A549 (cell line): Measurements from ENCODE around the gene CD209. TPM values are rescaled to one million over a fixed set of nuclear protein-coding genes. Genes with fewer than 3 reads are reported as not detected.

Source experiments
- ATAC-seq, 2 experiments: fragments of 200-7000 bp in 1 of 2; fragments of >200 bp in 1 of 2; cut with Nextera tagmentation in 1 of 2; cut with Tn5 transposase in 1 of 2; 3 replicates each; pipeline versions ENCODE4 v1.8.0 to v1.9.1; 2018 to 2020; ENCODE audit warnings: mild to moderate bottlenecking in 1 of 2, moderate library complexity in 1 of 2
- CTCF ChIA-PET: fragments of 300-600 bp; sonication (Branson Sonifier 250); formaldehyde crosslinking; extraction: SDS; loops from one replicate; lab custom pipeline; 2021; ENCODE audit warnings: antibody characterized with exemption, inconsistent platforms; lab: Yijun Ruan, JAX
- POLR2A ChIA-PET: fragments of 350-600 bp; formaldehyde crosslinking; extraction: SDS; loops from one replicate; lab custom pipeline; 2021; ENCODE audit warnings: antibody characterized with exemption, inconsistent platforms; lab: Yijun Ruan, JAX
- DNase-seq, 2 experiments: peaks; one replicate each; pipeline versions ENCODE4 v3.0.0 to v3.0.0-alpha.2; 2011 to 2016; ENCODE audit warnings: low read depth in 1 of 2, low spot score in 1 of 2
- FAIRE-seq: peaks from 2 replicates; lab custom pipeline; 2011; peaks lifted over from hg19 to GRCh38; lab: Jason Lieb, UNC
- H3K27ac ChIP-seq, 2 experiments: fragments of >200 bp; sonication (Bioruptor Twin); formaldehyde crosslinking; 3 replicates each; pipeline ENCODE4 v1.5.1; 2016 to 2017
- H3K4me1 ChIP-seq: fragments of >200 bp; sonication (Bioruptor Twin); formaldehyde crosslinking; 3 replicates; pipeline ENCODE4 v1.6.1; 2016
- H3K4me2 ChIP-seq: fragments of >200 bp; sonication (Bioruptor Twin); formaldehyde crosslinking; 3 replicates; pipeline ENCODE4 v1.6.1; 2016
- H3K4me3 ChIP-seq: fragments of >200 bp; sonication (Bioruptor Twin); formaldehyde crosslinking; 3 replicates; pipeline ENCODE4 v1.5.1; 2016
- H3K9me3 ChIP-seq: fragments of >200 bp; sonication (Bioruptor Twin); formaldehyde crosslinking; 3 replicates; pipeline ENCODE4 v1.6.1; 2016
- BCL3 ChIP-seq: fragments of >200 bp; sonication (Bioruptor Twin); formaldehyde crosslinking; IDR thresholded peaks from 3 replicates; pipeline ENCODE4 v1.6.1; 2016
- CBX2 ChIP-seq: fragments of 200-600 bp; sonication (generic); IDR thresholded peaks from 2 replicates; pipeline ENCODE4 v1.6.1; 2016; ENCODE audit warnings: low read depth, mild to moderate bottlenecking, borderline replicate concordance
- CBX8 ChIP-seq: fragments of 200-600 bp; sonication (generic); IDR thresholded peaks from 2 replicates; pipeline ENCODE4 v1.6.1; 2016
- CEBPB ChIP-seq, 2 experiments: fragments of >200 bp in 1 of 2; sonication (Bioruptor Twin) in 1 of 2; formaldehyde crosslinking in 1 of 2; IDR thresholded peaks; 2 replicates each; pipeline ENCODE4 v1.6.1; 2012 to 2016
- CHD2 ChIP-seq: fragments of 150-350 bp; IDR thresholded peaks from 2 replicates; pipeline ENCODE4 v1.6.1; 2014; ENCODE audit warnings: low read length; ENCODE audit not compliant: partially characterized antibody
- CHD4 ChIP-seq: fragments of 200-600 bp; sonication (generic); IDR thresholded peaks from 2 replicates; pipeline ENCODE4 v1.6.1; 2016; ENCODE audit warnings: antibody characterized with exemption, mild to moderate bottlenecking, borderline replicate concordance
- EHF ChIP-seq: fragments of 250-450 bp; sonication (Bioruptor Pico); IDR thresholded peaks from 2 replicates; pipeline ENCODE4 v1.5.0; 2020; ENCODE audit warnings: mild to moderate bottlenecking
- EHMT2 ChIP-seq: fragments of 200-600 bp; sonication (generic); IDR thresholded peaks from 2 replicates; pipeline ENCODE4 v1.6.1; 2016; ENCODE audit warnings: antibody characterized with exemption, low read depth, mild to moderate bottlenecking, moderate library complexity
- EP300 ChIP-seq, 2 experiments: fragments of >200 bp; sonication (Bioruptor Twin); formaldehyde crosslinking; IDR thresholded peaks; 2 replicates in 1 of 2; 3 replicates in 1 of 2; pipeline ENCODE4 v1.6.1; 2016 to 2017
- GATA3 ChIP-seq: IDR thresholded peaks from 2 replicates; pipeline ENCODE4 v1.6.1; 2012; ENCODE audit warnings: borderline replicate concordance
- HES2 ChIP-seq: fragments of >200 bp; sonication (Bioruptor Twin); formaldehyde crosslinking; IDR thresholded peaks from 2 replicates; pipeline ENCODE4 v1.6.1; 2016
- HMGXB4 ChIP-seq: fragments of 250-450 bp; sonication (Bioruptor Pico); IDR thresholded peaks from 2 replicates; pipeline ENCODE4 v1.5.0; 2021; ENCODE audit warnings: mild to moderate bottlenecking, moderate library complexity, borderline replicate concordance
- JUNB ChIP-seq: fragments of >200 bp; sonication (Bioruptor Twin); formaldehyde crosslinking; IDR thresholded peaks from 2 replicates; pipeline ENCODE4 v1.6.1; 2016
- MAFK ChIP-seq: fragments of 450-650 bp; IDR thresholded peaks from 2 replicates; pipeline ENCODE4 v1.6.1; 2014; ENCODE audit not compliant: partially characterized antibody
- NFE2L2 ChIP-seq: fragments of 150-350 bp; conservative IDR thresholded peaks from 2 replicates; pipeline ENCODE4 v1.6.1; 2014; ENCODE audit warnings: low read length
- NR3C1 ChIP-seq: fragments of >200 bp; sonication (Bioruptor Twin); formaldehyde crosslinking; IDR thresholded peaks from 3 replicates; pipeline ENCODE4 v1.6.1; 2017
- RAD21 ChIP-seq, 2 experiments: fragments of >200 bp in 1 of 2; sonication (Bioruptor Twin) in 1 of 2; formaldehyde crosslinking in 1 of 2; IDR thresholded peaks in 1 of 2; conservative IDR thresholded peaks in 1 of 2; 2 replicates in 1 of 2; 3 replicates in 1 of 2; pipeline ENCODE4 v1.6.1; 2012 to 2018; ENCODE audit warnings: inconsistent platforms in 1 of 2
- SREBF2 ChIP-seq: fragments of 450-650 bp; IDR thresholded peaks from 2 replicates; pipeline ENCODE4 v1.6.1; 2014; ENCODE audit warnings: mild to moderate bottlenecking, moderate library complexity
- TP53 ChIP-seq: fragments of 250-450 bp; sonication (Bioruptor Pico); IDR thresholded peaks from 2 replicates; pipeline ENCODE4 v1.5.0; 2021; ENCODE audit warnings: mild to moderate bottlenecking, moderate library complexity
- WGBS: methylation state at CpG from one replicate; pipeline ENCODE4 v1.1.6; 2017; ENCODE audit errors: missing lambda C conversion rate; 5-methylcytosine and 5-hydroxymethylcytosine counted together
- polyA plus RNA-seq, 4 experiments: library from polyadenylated mRNA; depleted of rRNA in 3 of 4; stranded (reverse); fragments of >200 nt; fragmentation: RNase III in 1 of 4; extraction: RNeasy Plus Mini Kit Qiagen cat#74134 plus additional on column Dnase treatment in 1 of 4; gene quantifications; 2 replicates in 3 of 4; 3 replicates in 1 of 4; pipeline ENCODE4 v1.2.3, GENCODE V29; 2011 to 2017
- TF ChIP-seq, protein P1 (sequence below): IDR thresholded peaks from 2 replicates; pipeline ENCODE4 v1.6.1; 2012
- TF ChIP-seq, protein P2 (sequence below): fragments of 250-450 bp; sonication (Bioruptor Pico); IDR thresholded peaks from 2 replicates; pipeline ENCODE4 v1.5.0; 2020; ENCODE audit warnings: low read depth, mild to moderate bottlenecking, moderate library complexity
- TF ChIP-seq, protein P3 (sequence below): fragments of 150-350 bp; IDR thresholded peaks from 2 replicates; pipeline ENCODE4 v1.6.1; 2014; ENCODE audit warnings: low read depth, mild to moderate bottlenecking, low read length
- TF ChIP-seq, protein P4 (sequence below): IDR thresholded peaks from 2 replicates; pipeline ENCODE4 v1.6.1; 2012; ENCODE audit warnings: low read depth, borderline replicate concordance

Gene CD209
- polyA plus RNA-seq, 2 of the 4 experiments (the other 2 are of a cell fraction): not detected

DNA sequence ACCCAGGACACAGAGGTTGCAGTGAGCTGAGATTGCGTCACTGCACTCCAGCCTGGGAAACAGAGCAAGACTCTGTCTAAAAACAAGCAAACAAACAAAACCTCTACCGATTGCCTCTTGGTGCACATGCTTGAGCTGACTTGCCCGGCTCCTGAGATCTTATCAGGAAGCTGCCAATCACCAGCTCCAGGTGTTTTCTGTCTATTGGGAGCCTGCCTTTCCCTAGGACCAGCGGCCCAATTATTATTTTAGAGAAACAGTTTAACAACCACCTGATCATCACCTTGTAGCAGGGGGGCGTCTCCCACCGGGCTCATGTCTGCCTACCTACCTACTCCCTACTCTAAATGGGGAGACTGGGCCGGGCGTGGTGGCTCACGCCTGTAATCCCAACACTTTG is 26.5 kb upstream of the CD209 start:
- FAIRE-seq (no peak), DNase-seq (no peak), ATAC-seq (no peak)
- H3K9me3 ChIP-seq: no peaks in the 10 kb centered on the region
- H3K27ac ChIP-seq: no peak overlapping the region
- CTCF ChIA-PET: no interaction called here
- no peaks in the 10 kb centered on the region for H3K4me1 ChIP-seq
- WGBS: 68% methylated on average over 9 of the region's 9 CpGs
- POLR2A ChIA-PET: no interaction called here
- no peak overlapping the region for H3K4me2 ChIP-seq
- no peak overlapping the region for H3K4me3 ChIP-seq
- TF ChIP-seq CBX2 (no peak), GATA3 (no peak), EP300 (IDR thresholded peaks at IDR 0.05) (no peak), HES2 (no peak), MAFK (no peak), CHD4 (no peak), EHMT2 (no peak), CBX8 (no peak), TP53 (CRISPR knock-in tag) (no peak), EHF (CRISPR knock-in tag) (no peak), CHD2 (no peak), BCL3 (no peak), CEBPB (IDR thresholded peaks at IDR 0.05) (no peak)
- TF ChIP-seq, protein P1, sequence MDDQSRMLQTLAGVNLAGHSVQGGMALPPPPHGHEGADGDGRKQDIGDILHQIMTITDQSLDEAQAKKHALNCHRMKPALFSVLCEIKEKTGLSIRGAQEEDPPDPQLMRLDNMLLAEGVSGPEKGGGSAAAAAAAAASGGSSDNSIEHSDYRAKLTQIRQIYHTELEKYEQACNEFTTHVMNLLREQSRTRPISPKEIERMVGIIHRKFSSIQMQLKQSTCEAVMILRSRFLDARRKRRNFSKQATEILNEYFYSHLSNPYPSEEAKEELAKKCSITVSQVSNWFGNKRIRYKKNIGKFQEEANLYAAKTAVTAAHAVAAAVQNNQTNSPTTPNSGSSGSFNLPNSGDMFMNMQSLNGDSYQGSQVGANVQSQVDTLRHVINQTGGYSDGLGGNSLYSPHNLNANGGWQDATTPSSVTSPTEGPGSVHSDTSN: no peak
- TF ChIP-seq, protein P2, sequence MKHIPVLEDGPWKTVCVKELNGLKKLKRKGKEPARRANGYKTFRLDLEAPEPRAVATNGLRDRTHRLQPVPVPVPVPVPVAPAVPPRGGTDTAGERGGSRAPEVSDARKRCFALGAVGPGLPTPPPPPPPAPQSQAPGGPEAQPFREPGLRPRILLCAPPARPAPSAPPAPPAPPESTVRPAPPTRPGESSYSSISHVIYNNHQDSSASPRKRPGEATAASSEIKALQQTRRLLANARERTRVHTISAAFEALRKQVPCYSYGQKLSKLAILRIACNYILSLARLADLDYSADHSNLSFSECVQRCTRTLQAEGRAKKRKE: no peak

GRCh38 chr19:7772752-7773291 is 25.5 kb upstream of the CD209 start:
- WGBS: 31% methylated on average over 8 of the region's 8 CpGs
- Histone ChIP-seq H3K27ac (no peak overlapping the region), H3K4me2 (no peak overlapping the region), H3K9me3 (no peaks in the 10 kb centered on the region), H3K4me3 (no peak overlapping the region), H3K4me1 (no peaks in the 10 kb centered on the region)
- ATAC-seq (no peak), DNase-seq (no peak), FAIRE-seq (no peak)
- TF ChIP-seq, protein P3, sequence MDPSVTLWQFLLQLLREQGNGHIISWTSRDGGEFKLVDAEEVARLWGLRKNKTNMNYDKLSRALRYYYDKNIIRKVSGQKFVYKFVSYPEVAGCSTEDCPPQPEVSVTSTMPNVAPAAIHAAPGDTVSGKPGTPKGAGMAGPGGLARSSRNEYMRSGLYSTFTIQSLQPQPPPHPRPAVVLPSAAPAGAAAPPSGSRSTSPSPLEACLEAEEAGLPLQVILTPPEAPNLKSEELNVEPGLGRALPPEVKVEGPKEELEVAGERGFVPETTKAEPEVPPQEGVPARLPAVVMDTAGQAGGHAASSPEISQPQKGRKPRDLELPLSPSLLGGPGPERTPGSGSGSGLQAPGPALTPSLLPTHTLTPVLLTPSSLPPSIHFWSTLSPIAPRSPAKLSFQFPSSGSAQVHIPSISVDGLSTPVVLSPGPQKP: no peak
- TF ChIP-seq RAD21 (conservative IDR thresholded peaks at IDR 0.05 in 1 of 2, IDR thresholded peaks at IDR 0.05 in 1 of 2) (no peak), MAFK (no peak), CEBPB (IDR thresholded peaks at IDR 0.05) (no peak)
- ChIA-PET POLR2A (no interaction called here), CTCF (no interaction called here)

GRCh38 chr19:7771072-7771471 is 23.7 kb upstream of the CD209 start:
- DNase-seq: no peak
- Histone ChIP-seq H3K4me1 (no peaks in the 10 kb centered on the region), H3K9me3 (no peaks in the 10 kb centered on the region; the same call in 2 of the 3 replicates), H3K27ac (no peak overlapping the region), H3K4me2 (no peak overlapping the region), H3K4me3 (no peak overlapping the region)
- TF ChIP-seq JUNB (no peak), HMGXB4 (CRISPR knock-in tag) (no peak), GATA3 (no peak), NR3C1 (no peak), BCL3 (no peak), NFE2L2 (no peak), SREBF2 (no peak), MAFK (no peak)
- TF ChIP-seq, protein P4, sequence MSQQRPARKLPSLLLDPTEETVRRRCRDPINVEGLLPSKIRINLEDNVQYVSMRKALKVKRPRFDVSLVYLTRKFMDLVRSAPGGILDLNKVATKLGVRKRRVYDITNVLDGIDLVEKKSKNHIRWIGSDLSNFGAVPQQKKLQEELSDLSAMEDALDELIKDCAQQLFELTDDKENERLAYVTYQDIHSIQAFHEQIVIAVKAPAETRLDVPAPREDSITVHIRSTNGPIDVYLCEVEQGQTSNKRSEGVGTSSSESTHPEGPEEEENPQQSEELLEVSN: no peak
- ATAC-seq: no peak
- 10% methylated on average over 8 of the region's 8 CpGs for WGBS
- ChIA-PET POLR2A (no interaction called here), CTCF (no interaction called here)
- FAIRE-seq: no peak
